OCI-LY3 (cell line): ENCODE data around the gene AUTS2.

ENCODE experiments used
- H2AFZ ChIP-seq: fragments of 200-600, 300-600 bp; shearing (Covaris generic); 2 replicates; pipeline ENCODE4 v1.6.0; 2014; ENCODE audit warnings: antibody characterized with exemption, low read depth, low read length
- H3K27ac ChIP-seq: fragments of 200-600, 300-600 bp; sonication (generic); 2 replicates; pipeline ENCODE4 v1.5.1; 2014; ENCODE audit warnings: mild to moderate bottlenecking, low read length, moderate library complexity, mixed read lengths
- H3K27me3 ChIP-seq: fragments of 200-600, 300-600 bp; sonication (generic); 2 replicates; pipeline ENCODE4 v1.6.1; 2014; ENCODE audit warnings: low read depth, low read length, mixed read lengths
- H3K36me3 ChIP-seq: fragments of 200-600, 300-600 bp; sonication (generic); replicated peaks from 2 replicates; pipeline ENCODE3; 2014; ENCODE audit warnings: low read depth, low read length, mixed read lengths
- H3K4me1 ChIP-seq: fragments of 300-600, 200-600 bp; sonication (generic); 2 replicates; pipeline ENCODE4 v1.6.1; 2014; ENCODE audit warnings: low read length, mixed read lengths
- H3K4me2 ChIP-seq: fragments of 200-600, 300-600 bp; sonication (generic); 2 replicates; pipeline ENCODE4 v1.6.1; 2014; ENCODE audit warnings: low read length, mixed read lengths
- H3K4me3 ChIP-seq: fragments of 300-600, 200-600 bp; sonication (generic); 2 replicates; pipeline ENCODE4 v1.5.1; 2014; ENCODE audit warnings: antibody characterized with exemption, mild to moderate bottlenecking, low read length, moderate library complexity
- H3K79me2 ChIP-seq: fragments of 300-600, 200-600 bp; shearing (Covaris generic); 2 replicates; pipeline ENCODE4 v1.6.1; 2014; ENCODE audit warnings: mild to moderate bottlenecking, low read length, mixed read lengths
- H3K9ac ChIP-seq: fragments of 300-600, 200-600 bp; shearing (Covaris generic); 2 replicates; pipeline ENCODE4 v1.6.0; 2014; ENCODE audit warnings: mild to moderate bottlenecking, low read length, moderate library complexity
- H3K9me3 ChIP-seq: fragments of 200-600, 300-600 bp; shearing (Covaris generic); 2 replicates; pipeline ENCODE4 v1.6.1; 2014; ENCODE audit warnings: low read length, mixed read lengths; ENCODE audit not compliant: insufficient read depth
- H4K20me1 ChIP-seq: fragments of 200-600, 300-600 bp; sonication (generic); 2 replicates; pipeline ENCODE4 v1.6.1; 2016; ENCODE audit warnings: low read length, mixed read lengths; ENCODE audit not compliant: insufficient read depth
- EZH2phosphoT487 ChIP-seq: fragments of 200-600 bp; shearing (Covaris generic); IDR thresholded peaks from 2 replicates; pipeline ENCODE4 v1.6.1; 2018; ENCODE audit warnings: antibody characterized with exemption, mixed run types, low read depth
- TF ChIP-seq, protein P1 (sequence below): fragments of 200-600, 300-600 bp; sonication (generic); IDR thresholded peaks from 2 replicates; pipeline ENCODE4 v1.5.1; 2014; ENCODE audit warnings: antibody characterized with exemption, low read length, low read depth

The AUTS2 gene

DNA sequence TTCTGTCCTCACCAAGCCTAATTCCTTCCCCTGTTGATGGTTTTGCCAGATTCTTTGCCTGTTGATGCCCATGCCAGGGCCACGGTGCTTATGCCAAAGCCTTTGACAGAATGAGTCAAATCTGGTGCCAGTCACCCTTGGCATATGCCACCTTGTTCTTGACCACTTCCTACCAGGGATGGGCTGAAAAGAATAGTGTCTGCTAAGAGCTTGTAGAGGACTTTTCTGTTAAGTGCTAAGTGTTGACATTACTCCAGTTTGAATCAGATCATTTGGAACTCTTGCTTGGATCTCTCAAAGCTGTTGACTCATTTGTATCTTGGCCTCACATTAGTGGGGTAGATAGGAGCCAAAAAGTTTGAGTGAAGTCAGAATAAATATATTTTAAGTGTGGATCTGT is 661.2 kb downstream of the AUTS2 start:
- no peaks in the 10 kb centered on the region for H3K27me3 ChIP-seq
- no peaks in the 10 kb centered on the region for H3K36me3 ChIP-seq
- H3K4me2 ChIP-seq, result no peak overlapping the region
- TF ChIP-seq EZH2phosphoT487, result no peak
- TF ChIP-seq, protein P1, sequence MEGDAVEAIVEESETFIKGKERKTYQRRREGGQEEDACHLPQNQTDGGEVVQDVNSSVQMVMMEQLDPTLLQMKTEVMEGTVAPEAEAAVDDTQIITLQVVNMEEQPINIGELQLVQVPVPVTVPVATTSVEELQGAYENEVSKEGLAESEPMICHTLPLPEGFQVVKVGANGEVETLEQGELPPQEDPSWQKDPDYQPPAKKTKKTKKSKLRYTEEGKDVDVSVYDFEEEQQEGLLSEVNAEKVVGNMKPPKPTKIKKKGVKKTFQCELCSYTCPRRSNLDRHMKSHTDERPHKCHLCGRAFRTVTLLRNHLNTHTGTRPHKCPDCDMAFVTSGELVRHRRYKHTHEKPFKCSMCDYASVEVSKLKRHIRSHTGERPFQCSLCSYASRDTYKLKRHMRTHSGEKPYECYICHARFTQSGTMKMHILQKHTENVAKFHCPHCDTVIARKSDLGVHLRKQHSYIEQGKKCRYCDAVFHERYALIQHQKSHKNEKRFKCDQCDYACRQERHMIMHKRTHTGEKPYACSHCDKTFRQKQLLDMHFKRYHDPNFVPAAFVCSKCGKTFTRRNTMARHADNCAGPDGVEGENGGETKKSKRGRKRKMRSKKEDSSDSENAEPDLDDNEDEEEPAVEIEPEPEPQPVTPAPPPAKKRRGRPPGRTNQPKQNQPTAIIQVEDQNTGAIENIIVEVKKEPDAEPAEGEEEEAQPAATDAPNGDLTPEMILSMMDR, result no peak
- H3K4me3 ChIP-seq, result no peak overlapping the region
- H3K27ac ChIP-seq, result no peak overlapping the region
- H3K79me2 ChIP-seq, result no peaks in the 10 kb centered on the region
- no peak overlapping the region for H3K9ac ChIP-seq
- no peaks in the 10 kb centered on the region for H3K9me3 ChIP-seq
- H4K20me1 ChIP-seq, result no peaks in the 10 kb centered on the region
- H2AFZ ChIP-seq, result no peak overlapping the region
- no peaks in the 10 kb centered on the region for H3K4me1 ChIP-seq

GRCh38 chr7:70263471-70264255 is 665.4 kb downstream of the AUTS2 start:
- no peak overlapping the region for H3K4me2 ChIP-seq
- H3K27me3 ChIP-seq, result no peaks in the 10 kb centered on the region
- H3K4me1 ChIP-seq, result no peaks in the 10 kb centered on the region
- H3K79me2 ChIP-seq, result no peaks in the 10 kb centered on the region
- H3K9ac ChIP-seq, result no peak overlapping the region
- no peaks in the 10 kb centered on the region for H3K9me3 ChIP-seq
- H3K36me3 ChIP-seq, result no peaks in the 10 kb centered on the region
- no peak overlapping the region for H3K4me3 ChIP-seq
- TF ChIP-seq, protein P1, result no peak
- TF ChIP-seq EZH2phosphoT487, result no peak
- H4K20me1 ChIP-seq, result no peaks in the 10 kb centered on the region
- no peak overlapping the region for H3K27ac ChIP-seq
- no peak overlapping the region for H2AFZ ChIP-seq

GRCh38 chr7:70266186-70266585 is 667.9 kb downstream of the AUTS2 start:
- no peaks in the 10 kb centered on the region for H4K20me1 ChIP-seq
- no peaks in the 10 kb centered on the region for H3K36me3 ChIP-seq
- TF ChIP-seq, protein P1, result no peak
- no peak for TF ChIP-seq EZH2phosphoT487
- H3K79me2 ChIP-seq, result no peaks in the 10 kb centered on the region
- H3K9ac ChIP-seq, result no peak overlapping the region
- no peaks in the 10 kb centered on the region for H3K4me1 ChIP-seq
- no peaks in the 10 kb centered on the region for H3K27me3 ChIP-seq
- H2AFZ ChIP-seq, result no peak overlapping the region
- H3K4me3 ChIP-seq, result no peak overlapping the region
- H3K4me2 ChIP-seq, result no peak overlapping the region
- no peaks in the 10 kb centered on the region for H3K9me3 ChIP-seq
- H3K27ac ChIP-seq, result no peak overlapping the region

GRCh38 chr7:70267381-70268120 is 669.3 kb downstream of the AUTS2 start:
- Histone ChIP-seq H3K79me2 (no peaks in the 10 kb centered on the region), H3K36me3 (no peaks in the 10 kb centered on the region), H4K20me1 (no peaks in the 10 kb centered on the region), H3K27me3 (no peaks in the 10 kb centered on the region), H3K4me2 (no peak overlapping the region), H3K9me3 (no peaks in the 10 kb centered on the region), H3K4me1 (no peaks in the 10 kb centered on the region), H2AFZ (no peak overlapping the region), H3K4me3 (no peak overlapping the region), H3K27ac (no peak overlapping the region), H3K9ac (no peak overlapping the region)
- TF ChIP-seq EZH2phosphoT487, result no peak
- TF ChIP-seq, protein P1, result no peak
